AG09309 (cell line): ENCODE data around the gene BAIAP2.
"Not testable (repeated sequence)": the region's sequence is repeated elsewhere in the genome, so short reads cannot be mapped to it uniquely, and the experiment has no call there.

Experiments
- DNase-seq: peaks from one replicate; pipeline ENCODE4 v3.0.0-alpha.2; 2010; ENCODE audit warnings: low read depth
- H3K4me3 ChIP-seq: 2 replicates; pipeline ENCODE4 v1.5.1; 2011; ENCODE audit warnings: mild to moderate bottlenecking, low read depth, low read length, moderate library complexity; ENCODE audit not compliant: control insufficient read depth
- CTCF ChIP-seq: IDR thresholded peaks from 2 replicates; pipeline ENCODE4 v1.5.1; 2011; ENCODE audit warnings: mild to moderate bottlenecking, low read depth, low read length, inconsistent platforms; ENCODE audit not compliant: insufficient read depth, control insufficient read depth; ENCODE audit errors: missing control alignments

BAIAP2 gene

GRCh38 chr17:81029859-81030258 lies 5.1 kb upstream of the BAIAP2 start:
- no peak for TF ChIP-seq CTCF
- no peak overlapping the region for H3K4me3 ChIP-seq
- no peak for DNase-seq

GRCh38 chr17:81030312-81030711 lies 4.6 kb upstream of the BAIAP2 start:
- H3K4me3 ChIP-seq, DNase-seq: not testable (repeated sequence)

- no peak for TF ChIP-seq CTCF
- DNase-seq, result no peak
- H3K4me3 ChIP-seq, result no peak overlapping the region
Measured at GRCh38 chr17:81030741-81031565, 4.0 kb upstream of the BAIAP2 start.

- DNase-seq, result no peak
- no peak for TF ChIP-seq CTCF
- H3K4me3 ChIP-seq, result no peak overlapping the region
Measured at GRCh38 chr17:81031566-81032550, 3.1 kb upstream of the BAIAP2 start.

- TF ChIP-seq CTCF, result no peak
Measured at GRCh38 chr17:81032641-81033480, 2.1 kb upstream of the BAIAP2 start.

GRCh38 chr17:81033535-81034167 lies 1.3 kb upstream of the BAIAP2 start:
- peak overlapping the region; percentile 56 for H3K4me3 ChIP-seq
- no peak for TF ChIP-seq CTCF
- DNase-seq, result no peak

More at GRCh38 chr17:81032641-81033480, 2.1 kb upstream of the BAIAP2 start:
- H3K4me3 ChIP-seq, result no peak overlapping the region
- DNase-seq, result no peak
